Hepatic stellate cell (primary cell): ENCODE data around the gene CRLF1.

Experiments used
- DNase-seq: peaks from one replicate; pipeline ENCODE4 v3.0.0; 2011; ENCODE audit warnings: low spot score

The CRLF1 gene

GRCh38 chr19:18606281-18607225, at the start of gene CRLF1:
TSS of gene CRLF1 (minus strand) at chr19:18606799. CDS start at chr19:18606656, 143 bp downstream.
- DNase-seq = no peak

GRCh38 chr19:18655173-18655844, 48.7 kb upstream of the CRLF1 start:
- no peak for DNase-seq

DNA sequence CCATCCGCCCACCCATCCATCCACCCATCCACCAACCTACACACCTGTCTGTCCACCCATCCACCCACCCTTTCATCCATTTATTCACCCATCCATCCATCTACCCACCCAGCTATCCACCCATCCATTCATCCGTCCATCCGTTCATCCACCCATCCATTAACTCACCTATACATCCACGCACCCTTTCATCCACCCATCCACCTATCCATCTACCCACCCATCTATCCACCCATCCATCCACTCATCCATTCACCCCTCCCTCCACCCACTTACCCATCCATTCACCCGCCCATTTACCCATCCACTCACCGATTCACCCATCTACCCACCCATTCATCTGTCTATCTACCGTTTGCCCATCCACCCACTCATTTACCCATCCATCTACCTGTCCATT, 47.9 kb upstream of the CRLF1 start:
- DNase-seq = no peak

- DNase-seq = no peak
Measured at GRCh38 chr19:18653853-18654252, 47.3 kb upstream of the CRLF1 start.

- DNase-seq = no peak
Measured at GRCh38 chr19:18651733-18652132, 45.1 kb upstream of the CRLF1 start.

- DNase-seq = no peak
Measured at GRCh38 chr19:18651300-18651699, 44.7 kb upstream of the CRLF1 start.

DNA sequence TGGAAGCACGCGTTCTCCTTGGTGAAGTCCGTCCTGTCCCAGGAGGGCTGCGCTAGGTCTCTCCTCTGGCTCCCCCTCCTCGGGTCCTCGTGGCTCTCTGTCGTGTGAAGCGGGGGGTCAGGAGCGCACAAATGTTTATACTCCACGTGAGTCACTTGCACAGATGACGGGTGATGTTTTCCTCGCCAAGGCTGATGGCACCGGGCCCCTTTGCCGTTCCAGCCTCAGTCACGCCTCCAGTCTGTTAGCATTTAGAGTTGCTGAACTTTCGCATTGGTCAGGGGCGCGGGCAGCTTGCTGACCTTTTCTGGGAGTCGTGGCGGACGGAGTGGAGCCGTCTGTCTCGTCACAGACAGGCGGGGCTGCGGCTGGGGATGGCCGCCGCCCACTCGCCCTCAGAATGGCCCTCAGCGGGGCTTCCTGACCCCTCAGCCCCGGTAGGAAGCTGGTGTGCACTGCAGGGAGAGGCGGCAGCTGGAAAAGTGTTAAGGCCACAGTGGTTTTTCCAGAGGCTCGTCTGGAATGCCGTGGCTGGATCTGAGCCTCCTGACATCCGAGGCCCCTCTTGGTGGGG, 44.0 kb upstream of the CRLF1 start:
- peak; percentile 93 for DNase-seq

DNA sequence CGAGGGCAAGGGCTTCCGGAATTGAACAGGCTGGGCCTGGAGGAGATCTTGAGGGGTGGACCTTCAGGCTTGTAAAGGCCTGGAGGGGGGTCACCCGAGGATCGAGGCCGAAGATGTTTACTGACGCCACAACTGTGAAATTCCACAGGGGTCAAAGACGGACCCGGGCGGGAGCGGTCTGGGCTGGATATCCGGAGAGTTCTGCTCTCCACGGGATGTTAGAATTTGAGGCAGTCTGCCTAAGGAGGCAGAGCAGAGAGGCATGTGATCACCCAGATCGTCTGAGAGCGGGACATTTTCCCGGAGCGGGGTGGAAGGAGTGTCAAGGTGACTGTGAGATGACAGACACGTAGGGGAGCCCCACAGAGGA, 43.4 kb upstream of the CRLF1 start:
- DNase-seq = peak; percentile 72

DNA sequence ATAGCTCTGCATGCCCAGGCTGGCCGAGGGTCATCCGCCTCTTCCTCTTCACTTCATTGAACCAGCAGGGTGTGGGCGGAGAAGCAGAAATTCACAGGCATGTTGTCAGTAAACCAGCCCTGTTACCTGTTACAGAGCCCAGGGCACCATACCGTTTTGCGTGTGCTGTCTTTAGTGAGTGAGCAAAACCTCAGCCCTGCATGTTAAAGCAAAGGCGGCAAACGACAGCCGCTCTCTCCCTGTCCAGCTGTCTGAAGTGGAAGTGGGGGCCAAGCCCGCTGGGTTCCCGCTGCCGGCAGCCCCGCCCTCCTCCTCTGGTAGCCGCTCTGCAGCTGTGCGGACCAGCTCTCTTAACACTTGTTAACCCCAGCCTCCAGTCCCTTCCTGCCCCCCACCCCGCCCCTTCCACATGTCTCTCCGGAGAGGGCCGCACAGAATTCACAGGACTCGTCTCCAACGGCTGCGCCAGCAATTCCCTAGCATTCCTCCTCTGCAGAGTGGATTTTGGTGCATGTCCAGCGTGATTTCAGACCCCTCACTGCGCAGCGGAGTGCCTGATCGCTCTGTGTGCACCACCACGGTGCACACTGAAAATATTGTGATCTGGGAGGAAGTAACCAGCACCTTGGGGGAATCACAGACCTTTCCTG, 42.9 kb upstream of the CRLF1 start:
- no peak for DNase-seq

DNA sequence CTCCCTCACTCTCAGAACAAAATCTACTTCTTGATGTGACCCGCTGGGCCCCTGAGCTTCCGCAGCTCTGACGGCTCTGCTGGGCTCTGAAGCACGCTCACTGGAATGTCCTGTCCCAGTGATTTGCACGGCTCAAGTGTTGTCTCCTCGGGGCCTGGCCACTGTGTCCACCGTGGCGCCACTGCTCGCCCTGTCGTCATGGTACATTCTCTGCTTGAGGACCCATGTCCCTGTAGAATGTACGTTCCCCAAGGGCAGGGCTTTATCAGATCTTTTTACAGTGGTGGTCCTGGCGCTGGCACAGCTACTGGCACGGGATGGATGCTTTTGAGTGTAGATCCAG, 42.3 kb upstream of the CRLF1 start:
- no peak for DNase-seq

GRCh38 chr19:18647807-18648206, 41.2 kb upstream of the CRLF1 start:
- DNase-seq = no peak

- no peak for DNase-seq
Measured at GRCh38 chr19:18647371-18647767, 40.8 kb upstream of the CRLF1 start.

DNA sequence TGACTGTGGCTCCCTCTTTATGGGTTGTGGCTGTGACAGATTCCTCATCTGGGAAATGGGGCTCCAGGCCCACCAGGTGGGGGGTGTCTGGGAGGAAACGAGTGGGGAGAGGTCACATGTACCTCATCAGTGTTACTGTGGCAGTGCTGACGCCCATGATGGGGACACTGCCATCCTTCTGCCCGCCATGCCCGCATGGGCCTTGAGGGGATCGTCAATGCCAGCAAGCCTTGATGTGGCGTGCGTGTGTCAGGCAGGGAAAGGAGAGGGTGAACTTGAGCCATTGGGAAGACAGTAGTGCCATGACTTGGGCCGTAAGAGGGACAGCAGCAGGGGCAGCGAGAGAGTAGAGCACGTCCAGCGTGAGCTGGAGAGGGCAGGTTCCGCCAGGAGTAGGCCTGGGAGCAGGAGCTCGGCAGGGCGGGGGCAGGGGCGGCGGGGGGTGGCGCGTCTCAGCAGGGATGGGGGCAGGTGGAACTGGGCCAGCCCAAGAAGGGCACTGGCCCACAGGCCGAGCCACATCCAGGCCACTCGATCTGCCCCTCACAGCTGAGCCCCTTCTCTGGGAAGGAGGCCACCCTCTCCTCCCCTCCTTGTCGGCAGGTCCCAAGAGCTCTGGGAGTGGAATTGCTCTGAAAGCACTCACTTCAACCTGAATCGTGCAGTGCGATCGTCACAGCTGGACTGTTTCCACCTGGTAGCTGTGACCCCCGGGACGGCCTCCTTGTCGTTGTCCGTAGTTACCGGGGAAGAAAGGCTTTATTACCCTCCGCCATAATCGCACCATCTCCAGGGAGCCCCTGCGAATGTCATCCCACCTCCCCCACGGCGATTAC, 40.2 kb upstream of the CRLF1 start:
- DNase-seq = no peak

DNA sequence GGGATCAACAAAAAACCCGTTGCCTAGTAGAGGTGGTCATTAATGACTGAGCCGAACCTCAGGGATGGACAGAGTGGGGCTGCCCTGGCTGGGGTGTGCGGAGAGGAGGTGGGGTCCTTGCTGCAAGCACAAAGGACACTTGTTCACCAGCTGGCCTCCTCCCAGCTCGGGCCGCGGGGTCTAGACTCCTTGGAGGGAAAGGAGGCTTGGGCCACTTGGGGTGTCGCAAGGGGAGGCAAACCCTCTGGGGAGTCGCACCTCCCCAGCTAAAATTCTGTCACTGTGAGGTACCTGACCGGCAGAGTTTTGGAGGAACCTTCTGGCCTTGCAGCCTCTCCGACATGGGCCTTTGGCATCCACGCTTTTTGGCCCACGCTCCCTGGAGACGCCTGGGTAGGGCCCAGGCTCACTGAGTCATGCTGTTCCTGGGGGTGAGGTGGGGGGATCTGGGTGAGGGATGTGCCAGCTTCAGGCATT, 38.5 kb upstream of the CRLF1 start:
- DNase-seq = no peak

GRCh38 chr19:18644196-18645034, 37.8 kb upstream of the CRLF1 start:
- no peak for DNase-seq

GRCh38 chr19:18639706-18640243, 33.2 kb upstream of the CRLF1 start:
- DNase-seq = no peak

DNA sequence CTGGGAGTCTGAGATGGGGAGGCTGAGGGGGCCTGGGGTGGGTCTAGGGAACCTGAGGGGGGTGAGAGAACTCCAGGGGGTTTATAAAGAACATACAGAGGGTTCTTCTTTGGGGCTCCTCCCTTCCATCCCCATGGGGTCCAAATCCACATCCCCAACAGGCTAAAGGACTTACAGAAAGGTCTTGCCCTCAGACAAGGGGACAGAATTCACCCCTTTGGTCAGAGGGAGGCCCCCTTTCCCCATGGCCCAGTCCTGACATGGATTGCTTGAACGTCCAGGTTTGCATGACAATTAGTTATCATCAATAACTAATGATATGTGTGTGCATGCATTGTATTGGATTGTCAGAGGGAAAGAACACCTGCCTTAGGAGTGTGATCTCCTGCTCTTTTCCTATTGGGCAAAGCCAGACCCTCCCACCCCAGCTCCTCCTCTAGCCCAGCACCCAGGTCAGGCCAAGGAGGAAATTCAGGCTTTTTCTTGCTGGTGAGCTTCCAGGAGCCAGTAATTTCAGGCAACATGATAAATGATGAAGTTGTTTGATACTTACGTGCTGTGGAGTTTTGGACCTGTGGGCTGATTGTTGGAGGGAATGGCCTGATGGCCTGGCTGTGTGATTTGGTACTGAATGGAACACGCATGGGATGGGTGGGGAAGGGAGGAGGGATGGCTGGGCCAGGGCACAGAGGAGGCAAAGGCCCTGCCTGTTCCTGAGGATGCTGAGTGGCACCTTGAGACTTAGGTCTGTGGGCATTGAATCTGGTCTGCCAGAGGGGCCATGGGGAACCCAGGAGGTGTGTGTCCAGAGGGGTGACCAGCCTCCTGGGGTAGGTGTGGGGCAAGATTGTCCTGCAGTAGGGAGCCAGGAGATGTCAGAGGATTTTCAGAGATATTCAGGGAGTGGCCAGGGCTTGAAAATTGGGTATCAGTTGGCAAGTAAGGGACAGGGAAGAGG, 31.4 kb upstream of the CRLF1 start:
- no peak for DNase-seq

DNA sequence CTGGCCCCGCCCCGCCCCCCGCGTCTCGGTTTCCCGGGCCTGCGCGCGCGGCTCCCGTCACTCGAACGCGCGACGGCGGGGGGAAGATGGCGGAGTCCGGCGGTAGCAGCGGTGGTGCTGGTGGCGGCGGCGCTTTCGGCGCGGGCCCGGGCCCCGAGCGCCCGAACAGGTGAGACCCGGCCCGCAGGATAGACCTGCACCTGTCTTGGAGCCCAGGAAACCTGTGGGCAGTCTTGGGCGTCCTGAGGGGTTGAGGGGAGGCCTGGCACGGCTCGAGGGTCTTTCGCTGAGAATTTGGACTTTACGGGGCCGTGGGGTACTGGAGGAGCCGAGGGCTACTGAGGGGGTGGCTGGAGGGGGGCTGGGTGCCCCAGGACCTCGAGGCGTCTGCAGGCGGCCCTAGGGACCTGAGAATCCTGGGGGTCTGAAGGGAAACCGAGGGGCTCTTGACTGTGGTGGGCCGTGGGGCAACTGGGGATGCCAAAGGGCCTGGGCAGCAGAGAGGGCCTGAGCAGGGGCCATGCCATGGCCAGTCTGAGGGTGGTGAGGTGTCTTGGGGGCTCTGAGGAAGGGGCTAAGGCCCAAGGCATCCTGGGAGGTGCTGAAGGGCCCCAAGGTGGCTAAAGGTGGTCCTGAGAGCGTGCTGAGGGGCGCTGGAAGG, 30.5 kb upstream of the CRLF1 start, which contains the start of gene KLHL26:
Gene KLHL26 (plus strand): TSS at position 60 of the 661 bp plus-strand sequence. CDS start 27 bp downstream, at position 87.
- no peak for DNase-seq
